Measurements from ENCODE around the gene YTHDF1. TPM values are rescaled to one million over a fixed set of nuclear protein-coding genes. Genes with fewer than 3 reads are reported as not detected.
"Not testable (repeated sequence)": the region's sequence is repeated elsewhere in the genome, so short reads cannot be mapped to it uniquely, and the experiment has no call there.

The YTHDF1 gene
- total RNA-seq, 1 experiment from 2014 or later: 196 TPM

DNA sequence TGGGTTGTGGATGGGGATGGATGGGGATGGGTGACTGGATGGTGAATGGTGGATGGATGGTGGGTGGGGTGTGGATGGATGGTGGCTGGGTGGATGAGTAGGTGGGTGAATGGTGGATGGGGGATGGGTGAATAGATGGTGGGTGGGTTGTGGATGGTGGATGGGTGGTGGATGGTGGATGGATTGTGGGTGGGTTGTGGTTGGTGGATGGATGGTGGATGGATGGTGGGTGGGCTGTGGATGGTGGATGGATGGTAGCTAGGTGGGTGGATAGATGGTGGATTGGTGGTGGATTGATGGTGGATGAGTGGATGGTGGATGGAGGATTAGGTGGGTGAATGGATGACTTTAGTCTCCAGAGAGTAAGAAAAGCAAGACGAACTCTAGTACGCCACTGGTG lies 57.6 kb downstream of the YTHDF1 start:
- DNase-seq: peak in 1 of 2 experiments; percentile 32
- POLR2A ChIA-PET: no interaction called here
- Histone ChIP-seq H3K36me3 (ENCODE audit: control insufficient read depth, insufficient read depth, low read length) (no peaks in the 10 kb centered on the region), H3K4me1 (no peaks in the 10 kb centered on the region), H3K27me3 (replicated peaks; ENCODE audit: control insufficient read depth, insufficient read depth, low read length) (peaks cover 4% of the 10 kb centered on the region), H3K9me3 (no peaks in the 10 kb centered on the region), H3K4me3 (ENCODE audit: low read depth, low read length) (no peak overlapping the region)
- Mint-ChIP-seq H3K36me3 (ENCODE audit: insufficient read depth, unreplicated experiment) (no peaks in the 10 kb centered on the region), H3K4me1 (ENCODE audit: low read depth, unreplicated experiment) (no peaks in the 10 kb centered on the region), H3K4me3 (ENCODE audit: unreplicated experiment) (no peak overlapping the region), H3K9me3 (ENCODE audit: unreplicated experiment) (no peaks in the 10 kb centered on the region), H3K27ac (ENCODE audit: unreplicated experiment) (no peak overlapping the region), H3K27me3 (ENCODE audit: insufficient read depth, unreplicated experiment) (peaks cover 36% of the 10 kb centered on the region)
- TF ChIP-seq, protein P1, sequence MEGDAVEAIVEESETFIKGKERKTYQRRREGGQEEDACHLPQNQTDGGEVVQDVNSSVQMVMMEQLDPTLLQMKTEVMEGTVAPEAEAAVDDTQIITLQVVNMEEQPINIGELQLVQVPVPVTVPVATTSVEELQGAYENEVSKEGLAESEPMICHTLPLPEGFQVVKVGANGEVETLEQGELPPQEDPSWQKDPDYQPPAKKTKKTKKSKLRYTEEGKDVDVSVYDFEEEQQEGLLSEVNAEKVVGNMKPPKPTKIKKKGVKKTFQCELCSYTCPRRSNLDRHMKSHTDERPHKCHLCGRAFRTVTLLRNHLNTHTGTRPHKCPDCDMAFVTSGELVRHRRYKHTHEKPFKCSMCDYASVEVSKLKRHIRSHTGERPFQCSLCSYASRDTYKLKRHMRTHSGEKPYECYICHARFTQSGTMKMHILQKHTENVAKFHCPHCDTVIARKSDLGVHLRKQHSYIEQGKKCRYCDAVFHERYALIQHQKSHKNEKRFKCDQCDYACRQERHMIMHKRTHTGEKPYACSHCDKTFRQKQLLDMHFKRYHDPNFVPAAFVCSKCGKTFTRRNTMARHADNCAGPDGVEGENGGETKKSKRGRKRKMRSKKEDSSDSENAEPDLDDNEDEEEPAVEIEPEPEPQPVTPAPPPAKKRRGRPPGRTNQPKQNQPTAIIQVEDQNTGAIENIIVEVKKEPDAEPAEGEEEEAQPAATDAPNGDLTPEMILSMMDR (IDR thresholded peaks at IDR 0.05; ENCODE audit: insufficient read depth in 1 of 2, low read depth in 1 of 2, low read length in 1 of 2, severe bottlenecking in 1 of 2, unreplicated experiment in 1 of 2): no peak
- CTCF ChIA-PET: no interaction called here
- intact Hi-C loops (cut with micrococcal nuclease; ENCODE audit: unreplicated experiment): loop anchor here (5.0 kb wide), 1 partner anchor 56 kb away; no protein-coding TSS in a partner anchor
- BruUV-seq (replicated peaks): no TSS peak

DNA sequence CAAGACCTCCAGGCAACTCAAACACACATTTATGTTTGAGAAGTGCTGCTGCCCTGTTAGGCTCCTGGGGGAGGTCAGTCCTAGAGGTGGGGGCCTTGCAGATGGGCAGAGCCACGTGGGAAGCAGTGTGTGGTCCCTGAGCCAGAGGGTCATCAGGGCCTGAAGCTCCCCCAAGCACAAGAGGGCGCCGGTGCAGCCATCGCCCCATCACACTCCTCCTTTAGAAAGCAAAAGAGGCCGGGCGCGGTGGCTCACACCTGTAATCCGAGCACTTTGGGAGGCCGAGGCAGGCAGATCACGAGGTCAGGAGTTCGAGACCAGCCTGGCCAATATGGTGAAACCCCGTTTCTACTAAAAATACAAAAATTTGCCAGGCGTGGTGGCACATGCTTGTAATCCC lies 58.5 kb downstream of the YTHDF1 start:
- H3K9me3 ChIP-seq; H3K4me3 Mint-ChIP-seq (ENCODE audit: unreplicated experiment); CTCF ChIA-PET; H3K9me3 Mint-ChIP-seq (ENCODE audit: unreplicated experiment); H3K27ac Mint-ChIP-seq (ENCODE audit: unreplicated experiment); H3K4me1 ChIP-seq; BruUV-seq (replicated peaks); POLR2A ChIA-PET; H3K4me1 Mint-ChIP-seq (ENCODE audit: low read depth, unreplicated experiment); H3K4me3 ChIP-seq (ENCODE audit: low read depth, low read length); H3K36me3 Mint-ChIP-seq (ENCODE audit: insufficient read depth, unreplicated experiment); H3K36me3 ChIP-seq (ENCODE audit: control insufficient read depth, insufficient read depth, low read length); H3K27me3 ChIP-seq (replicated peaks; ENCODE audit: control insufficient read depth, insufficient read depth, low read length): not testable (repeated sequence)
- intact Hi-C loops (cut with micrococcal nuclease; ENCODE audit: unreplicated experiment): loop anchor here (5.0 kb wide), 1 partner anchor 55 kb away; no protein-coding TSS in a partner anchor
- DNase-seq: peak in 1 of 2 experiments; percentile 36
- peaks cover 31% of the 10 kb centered on the region for H3K27me3 Mint-ChIP-seq (ENCODE audit: insufficient read depth, unreplicated experiment)

DNA sequence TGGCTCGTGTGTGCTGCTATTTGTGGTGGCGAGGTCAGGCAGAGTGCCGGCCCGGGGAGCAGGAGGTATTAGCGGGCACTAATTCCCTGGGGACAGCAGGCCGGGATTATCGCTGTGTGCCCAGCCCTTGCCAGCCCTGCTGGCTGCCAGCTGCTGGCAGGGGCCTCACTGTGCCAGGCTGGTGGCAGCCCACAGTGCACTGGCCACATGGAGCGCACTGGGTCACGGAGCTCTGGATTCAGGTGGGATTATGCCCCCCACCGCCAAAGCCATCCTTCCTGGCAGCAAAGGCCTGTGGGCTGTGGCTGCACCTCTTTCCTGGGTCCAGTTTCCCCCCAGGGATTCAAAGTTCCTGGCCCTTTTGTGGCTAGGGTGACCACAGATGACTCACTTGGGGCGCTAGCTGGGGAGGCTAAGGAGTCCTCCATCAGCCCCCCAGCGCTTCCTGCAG lies 59.7 kb downstream of the YTHDF1 start:
- no TSS peak for BruUV-seq (replicated peaks)
- no peak overlapping the region for H3K4me3 Mint-ChIP-seq (ENCODE audit: unreplicated experiment)
- Histone ChIP-seq H3K4me1 (peaks cover 7% of the 10 kb centered on the region; the same call in 1 of the 2 replicates), H3K9me3 (no peaks in the 10 kb centered on the region), H3K27me3 (replicated peaks; ENCODE audit: control insufficient read depth, insufficient read depth, low read length) (peaks cover 8% of the 10 kb centered on the region), H3K36me3 (ENCODE audit: control insufficient read depth, insufficient read depth, low read length) (no peaks in the 10 kb centered on the region), H3K4me3 (ENCODE audit: low read depth, low read length) (no peak overlapping the region)
- H3K4me1 Mint-ChIP-seq (ENCODE audit: low read depth, unreplicated experiment): no peaks in the 10 kb centered on the region
- CTCF ChIA-PET: no interaction called here
- H3K36me3 Mint-ChIP-seq (ENCODE audit: insufficient read depth, unreplicated experiment): no peaks in the 10 kb centered on the region
- no peak overlapping the region for H3K27ac Mint-ChIP-seq (ENCODE audit: unreplicated experiment)
- POLR2A ChIA-PET: no interaction called here
- TF ChIP-seq, protein P1 (IDR thresholded peaks at IDR 0.05; ENCODE audit: insufficient read depth in 1 of 2, low read depth in 1 of 2, low read length in 1 of 2, severe bottlenecking in 1 of 2, unreplicated experiment in 1 of 2): no peak
- H3K27me3 Mint-ChIP-seq (ENCODE audit: insufficient read depth, unreplicated experiment): peaks cover 26% of the 10 kb centered on the region
- intact Hi-C loops (cut with micrococcal nuclease; ENCODE audit: unreplicated experiment): loop anchor here (5.0 kb wide), 1 partner anchor 54 kb away; no protein-coding TSS in a partner anchor
- DNase-seq: peak in 1 of 2 experiments; percentile 31
- H3K9me3 Mint-ChIP-seq (ENCODE audit: unreplicated experiment): no peaks in the 10 kb centered on the region

All from Caco-2 (cell line).